HL-60 (cell line): Measurements from ENCODE around the gene NMT1.

ENCODE experiments used
- DNase-seq, 2 experiments: peaks; one replicate each; pipeline ENCODE4 v3.0.0-alpha.2; 2010 to 2020; ENCODE audit warnings: low read depth in 1 of 2, low spot score in 1 of 2
- H3K27ac ChIP-seq: fragments of 250-450 bp; sonication (Bioruptor Pico); replicated peaks from 2 replicates; pipeline ENCODE4 v1.5.1; 2020; ENCODE audit warnings: mild to moderate bottlenecking, moderate library complexity
- H3K27me3 ChIP-seq: fragments of 250-450 bp; sonication (Bioruptor Pico); 2 replicates; pipeline ENCODE4 v1.5.1; 2021; ENCODE audit warnings: mild to moderate bottlenecking, moderate library complexity; ENCODE audit not compliant: insufficient read depth, poor library complexity, severe bottlenecking
- H3K4me3 ChIP-seq: replicated peaks from 2 replicates; pipeline ENCODE4 v1.5.1; 2011; ENCODE audit warnings: mild to moderate bottlenecking, control low read depth, low read length; ENCODE audit not compliant: insufficient read depth
- GABPA ChIP-seq: IDR thresholded peaks from 2 replicates; pipeline ENCODE4 v1.6.1; 2012; ENCODE audit warnings: low read depth
- POLR2AphosphoS5 ChIP-seq: IDR thresholded peaks from 2 replicates; pipeline ENCODE4 v1.6.1; 2012; ENCODE audit warnings: low read depth
- SPI1 ChIP-seq: IDR thresholded peaks from 2 replicates; pipeline ENCODE4 v1.6.1; 2012; ENCODE audit warnings: low read depth, mild to moderate bottlenecking, borderline replicate concordance
- TF ChIP-seq, protein P1 (sequence below): IDR thresholded peaks from one replicate; pipeline ENCODE4 v1.5.1; 2011; ENCODE audit warnings: low read length, control low read depth, inconsistent platforms; ENCODE audit not compliant: insufficient read depth
- TF ChIP-seq, protein P2 (sequence below): IDR thresholded peaks from 2 replicates; pipeline ENCODE4 v1.6.1; 2012; ENCODE audit warnings: low read depth; ENCODE audit not compliant: insufficient replicate concordance

The NMT1 gene

DNA sequence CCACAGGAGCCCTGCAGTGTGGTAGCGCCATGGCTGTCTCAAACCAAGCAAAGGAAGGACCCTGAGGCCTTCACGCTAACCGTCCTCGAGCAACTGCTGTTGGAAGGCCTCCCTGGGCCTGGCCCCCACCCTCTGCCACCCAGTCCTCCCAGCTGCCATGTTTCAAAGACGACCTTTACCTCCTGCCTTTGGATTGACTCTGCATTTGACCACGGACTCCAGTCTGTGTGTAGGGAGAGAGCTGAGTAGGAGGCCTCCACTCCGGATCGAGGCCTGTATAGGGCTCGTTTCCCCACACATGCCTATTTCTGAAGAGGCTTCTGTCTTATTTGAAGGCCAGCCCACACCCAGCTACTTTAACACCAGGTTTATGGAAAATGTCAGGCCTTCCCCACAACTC, 46.9 kb downstream of the NMT1 start:
- H3K27ac ChIP-seq = no peak overlapping the region
- no peak for DNase-seq
- TF ChIP-seq, protein P1, sequence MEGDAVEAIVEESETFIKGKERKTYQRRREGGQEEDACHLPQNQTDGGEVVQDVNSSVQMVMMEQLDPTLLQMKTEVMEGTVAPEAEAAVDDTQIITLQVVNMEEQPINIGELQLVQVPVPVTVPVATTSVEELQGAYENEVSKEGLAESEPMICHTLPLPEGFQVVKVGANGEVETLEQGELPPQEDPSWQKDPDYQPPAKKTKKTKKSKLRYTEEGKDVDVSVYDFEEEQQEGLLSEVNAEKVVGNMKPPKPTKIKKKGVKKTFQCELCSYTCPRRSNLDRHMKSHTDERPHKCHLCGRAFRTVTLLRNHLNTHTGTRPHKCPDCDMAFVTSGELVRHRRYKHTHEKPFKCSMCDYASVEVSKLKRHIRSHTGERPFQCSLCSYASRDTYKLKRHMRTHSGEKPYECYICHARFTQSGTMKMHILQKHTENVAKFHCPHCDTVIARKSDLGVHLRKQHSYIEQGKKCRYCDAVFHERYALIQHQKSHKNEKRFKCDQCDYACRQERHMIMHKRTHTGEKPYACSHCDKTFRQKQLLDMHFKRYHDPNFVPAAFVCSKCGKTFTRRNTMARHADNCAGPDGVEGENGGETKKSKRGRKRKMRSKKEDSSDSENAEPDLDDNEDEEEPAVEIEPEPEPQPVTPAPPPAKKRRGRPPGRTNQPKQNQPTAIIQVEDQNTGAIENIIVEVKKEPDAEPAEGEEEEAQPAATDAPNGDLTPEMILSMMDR = no peak
- no peak for TF ChIP-seq GABPA
- no peak for TF ChIP-seq POLR2AphosphoS5
- TF ChIP-seq, protein P2, sequence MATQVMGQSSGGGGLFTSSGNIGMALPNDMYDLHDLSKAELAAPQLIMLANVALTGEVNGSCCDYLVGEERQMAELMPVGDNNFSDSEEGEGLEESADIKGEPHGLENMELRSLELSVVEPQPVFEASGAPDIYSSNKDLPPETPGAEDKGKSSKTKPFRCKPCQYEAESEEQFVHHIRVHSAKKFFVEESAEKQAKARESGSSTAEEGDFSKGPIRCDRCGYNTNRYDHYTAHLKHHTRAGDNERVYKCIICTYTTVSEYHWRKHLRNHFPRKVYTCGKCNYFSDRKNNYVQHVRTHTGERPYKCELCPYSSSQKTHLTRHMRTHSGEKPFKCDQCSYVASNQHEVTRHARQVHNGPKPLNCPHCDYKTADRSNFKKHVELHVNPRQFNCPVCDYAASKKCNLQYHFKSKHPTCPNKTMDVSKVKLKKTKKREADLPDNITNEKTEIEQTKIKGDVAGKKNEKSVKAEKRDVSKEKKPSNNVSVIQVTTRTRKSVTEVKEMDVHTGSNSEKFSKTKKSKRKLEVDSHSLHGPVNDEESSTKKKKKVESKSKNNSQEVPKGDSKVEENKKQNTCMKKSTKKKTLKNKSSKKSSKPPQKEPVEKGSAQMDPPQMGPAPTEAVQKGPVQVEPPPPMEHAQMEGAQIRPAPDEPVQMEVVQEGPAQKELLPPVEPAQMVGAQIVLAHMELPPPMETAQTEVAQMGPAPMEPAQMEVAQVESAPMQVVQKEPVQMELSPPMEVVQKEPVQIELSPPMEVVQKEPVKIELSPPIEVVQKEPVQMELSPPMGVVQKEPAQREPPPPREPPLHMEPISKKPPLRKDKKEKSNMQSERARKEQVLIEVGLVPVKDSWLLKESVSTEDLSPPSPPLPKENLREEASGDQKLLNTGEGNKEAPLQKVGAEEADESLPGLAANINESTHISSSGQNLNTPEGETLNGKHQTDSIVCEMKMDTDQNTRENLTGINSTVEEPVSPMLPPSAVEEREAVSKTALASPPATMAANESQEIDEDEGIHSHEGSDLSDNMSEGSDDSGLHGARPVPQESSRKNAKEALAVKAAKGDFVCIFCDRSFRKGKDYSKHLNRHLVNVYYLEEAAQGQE = no peak
- no peak for TF ChIP-seq SPI1
- H3K4me3 ChIP-seq = no peak overlapping the region
- H3K27me3 ChIP-seq = no peaks in the 10 kb centered on the region

DNA sequence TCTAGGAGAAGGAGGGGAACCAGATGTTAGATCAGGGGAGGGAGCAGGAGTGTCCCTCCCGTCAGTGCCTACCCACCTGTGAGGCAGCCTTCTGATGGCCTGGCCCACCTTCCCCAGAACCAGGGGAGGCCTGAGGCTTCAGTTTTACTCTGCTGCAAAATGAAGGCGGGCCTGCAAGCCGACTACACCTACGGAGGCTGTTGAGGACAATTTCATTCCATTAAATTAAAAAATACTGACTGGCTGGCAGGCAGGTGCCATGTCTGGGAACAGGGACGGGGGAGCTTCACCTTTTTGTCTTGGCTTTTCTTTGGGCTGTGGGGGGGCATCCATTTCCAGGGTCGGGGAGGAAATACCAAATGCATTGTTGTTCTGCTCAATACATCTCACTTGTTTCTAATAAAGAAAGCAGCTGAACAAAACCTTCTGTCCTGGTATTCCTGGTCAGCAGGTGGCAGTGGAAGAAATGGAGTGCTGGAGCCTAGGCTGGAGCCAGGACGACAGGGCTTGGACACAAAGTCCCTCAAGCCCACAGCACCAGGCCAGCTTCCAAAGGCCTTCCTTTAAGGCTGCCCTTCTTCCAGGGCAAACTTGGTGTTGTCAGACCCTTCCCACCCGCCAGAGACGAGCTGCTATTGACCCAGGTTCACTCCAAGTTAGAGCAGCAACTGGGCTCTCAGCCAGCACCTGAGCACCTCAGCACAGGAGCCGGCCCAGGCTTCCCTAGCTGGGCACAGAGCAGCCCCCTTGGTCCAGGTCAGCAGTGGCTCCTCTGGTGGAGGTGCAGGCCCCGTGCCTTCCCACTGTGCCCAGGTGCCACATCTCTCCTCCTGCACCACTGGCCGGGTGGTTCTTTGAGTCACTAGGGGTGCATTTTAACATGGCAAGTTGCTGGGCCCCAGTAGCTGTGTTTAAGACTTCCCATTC, 47.7 kb downstream of the NMT1 start:
- DNase-seq = no peak
- no peak overlapping the region for H3K27ac ChIP-seq
- H3K27me3 ChIP-seq = no peaks in the 10 kb centered on the region
- TF ChIP-seq POLR2AphosphoS5 = no peak
- no peak for TF ChIP-seq SPI1
- TF ChIP-seq, protein P2 = no peak
- TF ChIP-seq GABPA = no peak
- TF ChIP-seq, protein P1 = no peak
- no peak overlapping the region for H3K4me3 ChIP-seq

DNA sequence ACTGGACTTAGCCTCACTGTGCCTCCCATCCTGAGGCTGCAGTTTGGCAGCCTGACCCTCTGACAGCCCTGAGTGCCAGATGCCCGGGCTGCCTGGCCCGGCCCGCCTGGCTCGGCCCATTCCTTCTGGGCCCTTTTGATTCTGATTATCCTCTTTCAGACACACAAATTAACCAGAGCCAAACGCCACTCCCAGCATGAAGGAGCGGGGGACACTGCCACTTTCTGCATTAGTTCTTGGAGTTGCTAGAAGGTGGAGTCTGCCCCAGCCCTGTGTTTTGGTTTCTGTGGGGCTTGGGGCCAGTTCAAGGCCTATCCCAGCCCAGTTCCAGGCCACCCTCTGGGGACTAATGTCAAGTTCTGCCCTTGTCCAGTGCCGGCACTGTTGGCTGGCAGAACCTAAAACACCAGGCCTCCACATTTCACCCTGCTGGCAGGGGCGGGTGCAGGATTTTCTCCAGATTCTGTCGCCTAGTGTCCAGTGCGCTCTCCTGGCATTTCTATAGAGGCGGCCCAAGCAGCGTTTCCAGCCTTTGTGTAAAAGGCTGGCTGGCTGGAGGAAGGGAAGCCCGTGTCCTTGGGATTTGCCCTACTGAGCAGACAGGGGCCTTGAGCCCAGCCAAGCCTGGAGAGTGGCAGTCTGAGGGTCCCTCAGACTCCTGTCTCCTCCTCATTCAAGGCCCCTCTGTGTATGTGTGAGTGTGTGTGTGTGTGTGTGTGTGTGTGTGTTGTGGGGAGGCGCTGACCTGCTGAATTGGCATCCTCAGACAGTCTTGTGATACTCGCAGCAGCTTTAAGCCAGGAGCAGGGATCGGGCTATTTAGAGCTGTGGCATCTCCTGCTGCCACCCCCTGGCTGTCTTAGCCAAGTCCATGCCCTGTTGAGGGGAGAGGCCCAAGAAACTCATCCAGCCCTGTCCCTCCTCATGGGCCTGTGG, 49.8 kb downstream of the NMT1 start:
- TF ChIP-seq GABPA (no peak), POLR2AphosphoS5 (no peak), SPI1 (no peak)
- TF ChIP-seq, protein P2 = no peak
- TF ChIP-seq, protein P1 = no peak
- DNase-seq = no peak
- Histone ChIP-seq H3K27ac (no peak overlapping the region), H3K27me3 (no peaks in the 10 kb centered on the region), H3K4me3 (no peak overlapping the region)
